Calu3 (cell line): ENCODE data around the gene KCTD1. TPM values are rescaled to one million over a fixed set of nuclear protein-coding genes. Genes with fewer than 3 reads are reported as not detected.

ENCODE experiments used
- BruUV-seq: library from RNA; stranded (reverse); fragments of 400-500 nt; replicated peaks from 2 replicates; lab custom pipeline; 2021; lab: Mats Ljungman, UMichigan
- CTCF ChIA-PET: fragments of 300-600 bp; sonication (Branson Sonifier 250); formaldehyde crosslinking; loops from one replicate; lab custom pipeline; 2022; ENCODE audit warnings: antibody characterized with exemption; lab: Charles Lee
- DNase-seq: peaks from one replicate; pipeline ENCODE4 v3.0.0; 2022
- H3K27ac Mint-ChIP-seq: one replicate; pipeline ENCODE4 v1.8.0; 2022; ENCODE audit warnings: mixed read lengths; ENCODE audit not compliant: unreplicated experiment
- H3K27me3 Mint-ChIP-seq: one replicate; pipeline ENCODE4 v1.8.0; 2022; ENCODE audit warnings: mixed read lengths; ENCODE audit not compliant: unreplicated experiment
- H3K36me3 Mint-ChIP-seq: one replicate; pipeline ENCODE4 v1.8.0; 2022; ENCODE audit warnings: mild to moderate bottlenecking, moderate library complexity, mixed read lengths; ENCODE audit not compliant: insufficient read depth, unreplicated experiment
- H3K4me1 Mint-ChIP-seq: one replicate; pipeline ENCODE4 v1.8.0; 2022; ENCODE audit warnings: mild to moderate bottlenecking, low read depth, mixed read lengths; ENCODE audit not compliant: unreplicated experiment
- H3K4me3 Mint-ChIP-seq: one replicate; pipeline ENCODE4 v1.8.0; 2022; ENCODE audit warnings: mild to moderate bottlenecking, low read depth, moderate library complexity, mixed read lengths; ENCODE audit not compliant: unreplicated experiment
- H3K9me3 Mint-ChIP-seq: one replicate; pipeline ENCODE4 v1.8.0; 2022; ENCODE audit warnings: low read depth, mixed read lengths; ENCODE audit not compliant: unreplicated experiment
- intact Hi-C: fragments of 100-400 bp; cut with micrococcal nuclease; formaldehyde crosslinking; loops from one replicate; pipeline ENCODE4 v1.10.0; 2022; ENCODE audit not compliant: unreplicated experiment
- total RNA-seq: library from RNA; stranded (reverse); gene quantifications from 2 replicates; pipeline ENCODE4 v1.2.3, GENCODE V29; 2022
- TF ChIP-seq, protein P1 (sequence below): fragments of 200-600 bp; IDR thresholded peaks from one replicate; pipeline ENCODE4 v1.8.0; 2022; ENCODE audit warnings: antibody characterized with exemption; ENCODE audit not compliant: unreplicated experiment

The KCTD1 gene
- total RNA-seq, 1 experiment from 2014 or later: 54.1 TPM

DNA sequence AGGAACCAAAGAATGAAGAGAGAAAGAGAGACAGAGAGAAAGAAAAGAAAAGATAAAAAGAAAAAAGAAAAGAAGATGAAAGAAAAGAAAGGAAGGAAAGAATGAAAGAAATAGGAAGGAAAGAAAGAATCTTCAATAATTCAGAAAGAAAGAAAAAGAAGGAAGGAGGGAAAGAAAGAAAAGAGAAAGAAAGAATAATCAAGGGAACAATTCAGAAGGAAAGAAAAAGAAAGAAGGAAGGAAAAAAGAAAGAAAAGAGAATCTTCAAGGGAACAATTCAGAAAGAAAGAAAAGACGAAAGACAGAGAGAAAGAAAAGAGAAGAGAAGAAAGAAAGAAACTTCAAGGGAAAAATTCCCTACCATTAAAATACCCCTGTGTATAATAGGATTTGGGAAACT, 5.6 kb upstream of the KCTD1 start:
- intact Hi-C loops: no loop called here
- Mint-ChIP-seq H3K4me1 (peaks cover 28% of the 10 kb centered on the region), H3K4me3 (no peak overlapping the region), H3K9me3 (no peaks in the 10 kb centered on the region), H3K36me3 (peaks cover 23% of the 10 kb centered on the region), H3K27ac (no peak overlapping the region), H3K27me3 (no peaks in the 10 kb centered on the region)
- TF ChIP-seq, protein P1, sequence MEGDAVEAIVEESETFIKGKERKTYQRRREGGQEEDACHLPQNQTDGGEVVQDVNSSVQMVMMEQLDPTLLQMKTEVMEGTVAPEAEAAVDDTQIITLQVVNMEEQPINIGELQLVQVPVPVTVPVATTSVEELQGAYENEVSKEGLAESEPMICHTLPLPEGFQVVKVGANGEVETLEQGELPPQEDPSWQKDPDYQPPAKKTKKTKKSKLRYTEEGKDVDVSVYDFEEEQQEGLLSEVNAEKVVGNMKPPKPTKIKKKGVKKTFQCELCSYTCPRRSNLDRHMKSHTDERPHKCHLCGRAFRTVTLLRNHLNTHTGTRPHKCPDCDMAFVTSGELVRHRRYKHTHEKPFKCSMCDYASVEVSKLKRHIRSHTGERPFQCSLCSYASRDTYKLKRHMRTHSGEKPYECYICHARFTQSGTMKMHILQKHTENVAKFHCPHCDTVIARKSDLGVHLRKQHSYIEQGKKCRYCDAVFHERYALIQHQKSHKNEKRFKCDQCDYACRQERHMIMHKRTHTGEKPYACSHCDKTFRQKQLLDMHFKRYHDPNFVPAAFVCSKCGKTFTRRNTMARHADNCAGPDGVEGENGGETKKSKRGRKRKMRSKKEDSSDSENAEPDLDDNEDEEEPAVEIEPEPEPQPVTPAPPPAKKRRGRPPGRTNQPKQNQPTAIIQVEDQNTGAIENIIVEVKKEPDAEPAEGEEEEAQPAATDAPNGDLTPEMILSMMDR: no peak
- no peak for DNase-seq
- BruUV-seq: no TSS peak
- CTCF ChIA-PET: no interaction called here

DNA sequence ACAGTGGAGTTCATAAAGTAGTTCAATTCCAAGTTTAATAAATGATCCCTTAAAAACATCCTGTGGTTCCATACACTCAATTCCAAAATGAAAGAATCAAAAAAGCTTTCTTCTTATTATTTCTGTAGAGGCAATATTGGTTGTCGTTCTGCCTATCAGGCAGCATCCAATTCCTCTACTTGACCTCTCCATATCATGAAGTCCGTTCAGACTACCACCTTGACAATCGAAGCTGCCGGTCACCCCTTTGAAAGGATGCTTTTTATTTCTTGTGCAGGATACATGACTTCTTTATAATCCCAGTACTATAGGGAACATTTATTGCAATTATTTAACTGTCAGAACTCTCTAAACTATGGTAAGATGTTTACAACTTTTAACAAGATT, 3.3 kb upstream of the KCTD1 start:
- CTCF ChIA-PET: no interaction called here
- DNase-seq: no peak
- H3K4me1 Mint-ChIP-seq: peaks cover 31% of the 10 kb centered on the region
- intact Hi-C loops: no loop called here
- H3K36me3 Mint-ChIP-seq: peaks cover 46% of the 10 kb centered on the region
- H3K9me3 Mint-ChIP-seq: no peaks in the 10 kb centered on the region
- no peak overlapping the region for H3K27ac Mint-ChIP-seq
- no peaks in the 10 kb centered on the region for H3K27me3 Mint-ChIP-seq
- TF ChIP-seq, protein P1: no peak
- H3K4me3 Mint-ChIP-seq: no peak overlapping the region
- BruUV-seq: no TSS peak

DNA sequence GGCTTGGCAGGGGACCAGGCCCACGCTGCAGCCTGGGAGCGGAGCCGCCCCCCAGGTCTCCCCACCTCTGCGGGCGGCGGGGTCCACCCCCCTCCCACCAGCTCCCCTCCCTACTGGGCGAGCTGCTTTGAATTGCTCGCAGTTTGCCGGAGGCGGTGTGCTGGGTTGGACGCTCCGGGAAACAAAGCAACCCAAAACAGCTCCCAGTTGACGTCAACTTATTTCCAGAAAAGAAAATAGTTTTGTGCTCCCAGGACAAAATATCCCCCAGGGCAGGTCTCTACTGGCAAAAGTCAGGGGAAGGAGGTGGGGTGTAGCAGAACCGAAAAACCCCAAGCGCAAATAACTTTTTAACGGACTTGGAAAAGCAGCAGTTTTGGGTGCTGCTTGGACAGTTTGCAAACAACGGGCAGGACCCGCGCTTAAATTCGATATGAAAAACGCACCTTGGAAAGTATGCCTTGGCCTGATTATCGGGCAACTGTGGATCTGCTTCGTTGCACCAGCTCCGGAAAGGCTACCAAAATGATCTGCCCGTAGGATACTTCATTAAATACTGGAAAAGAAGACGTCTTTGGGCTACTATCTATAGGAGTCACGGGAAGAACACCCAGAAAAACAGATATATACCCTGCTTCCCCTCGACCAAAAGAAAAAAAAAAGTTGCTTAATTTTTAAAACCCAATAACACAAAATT, 2.8 kb upstream of the KCTD1 start:
- H3K9me3 Mint-ChIP-seq: no peaks in the 10 kb centered on the region
- H3K4me1 Mint-ChIP-seq: peaks cover 31% of the 10 kb centered on the region
- peaks cover 51% of the 10 kb centered on the region for H3K36me3 Mint-ChIP-seq
- DNase-seq: no peak
- H3K27me3 Mint-ChIP-seq: no peaks in the 10 kb centered on the region
- no peak overlapping the region for H3K4me3 Mint-ChIP-seq
- TF ChIP-seq, protein P1: no peak
- CTCF ChIA-PET: no interaction called here
- H3K27ac Mint-ChIP-seq: no peak overlapping the region
- intact Hi-C loops: no loop called here
- no TSS peak for BruUV-seq

DNA sequence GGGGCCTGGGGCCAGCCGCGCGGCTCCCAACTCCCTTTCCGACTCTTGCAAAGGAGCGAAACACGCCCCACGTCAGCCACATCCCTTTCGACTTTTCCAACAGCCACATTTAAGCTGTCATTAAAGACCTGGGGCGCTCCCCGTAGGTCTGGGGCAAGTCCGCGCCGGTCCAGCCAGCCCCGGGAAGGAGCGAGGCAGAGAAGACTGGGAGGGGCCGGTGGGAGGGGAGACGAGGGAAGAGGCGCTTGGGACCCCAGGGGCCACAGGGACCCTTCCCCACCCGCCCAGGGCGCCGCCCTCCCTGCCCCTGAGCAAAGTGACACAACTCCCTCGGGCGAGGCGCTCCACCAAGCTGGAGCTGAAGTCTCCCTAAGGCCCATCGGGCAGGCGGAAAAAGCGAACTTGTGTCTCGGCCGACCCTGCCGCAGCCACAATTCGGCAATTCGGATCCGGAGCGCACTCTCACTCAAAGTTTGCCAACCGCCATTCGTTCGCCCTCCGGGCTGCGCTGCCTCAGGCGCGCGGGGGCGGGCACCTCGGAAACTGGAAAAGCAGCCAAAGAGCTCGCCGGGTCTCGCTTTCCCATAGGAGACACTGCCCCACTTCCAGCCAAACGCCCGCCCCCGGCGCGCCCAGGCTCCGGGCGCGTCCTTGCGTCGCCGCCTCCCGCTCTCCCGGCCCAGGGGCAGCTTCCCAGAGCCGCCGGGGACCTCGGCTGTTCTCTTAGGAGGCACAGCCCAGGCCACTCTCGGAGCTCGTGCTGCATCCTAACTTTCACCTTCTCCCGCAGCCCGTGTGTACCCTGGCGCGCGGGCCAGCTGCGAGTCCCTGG, 1.1 kb upstream of the KCTD1 start:
- Mint-ChIP-seq H3K9me3 (no peaks in the 10 kb centered on the region), H3K27ac (peak overlapping the region; percentile 67), H3K4me1 (peaks cover 30% of the 10 kb centered on the region), H3K27me3 (no peaks in the 10 kb centered on the region), H3K36me3 (peaks cover 68% of the 10 kb centered on the region), H3K4me3 (peak overlapping the region; percentile 80)
- TF ChIP-seq, protein P1: no peak
- no TSS peak for BruUV-seq
- intact Hi-C loops: loop anchor here (2.0 to 5.0 kb wide), 4 partner anchors 37 to 142 kb away; no protein-coding TSS in a partner anchor
- CTCF ChIA-PET: interaction anchor here (0.7 to 3.1 kb wide), 8 partner anchors 8 to 144 kb away, joined by 3 to 21 read pairs (median 6); no protein-coding TSS in a partner anchor
- peak; percentile 83 for DNase-seq
